HPDE6-E6E7 (cell line): ENCODE measurements around the gene GPR62.
"Not testable (repeated sequence)": the region's sequence is repeated elsewhere in the genome, so short reads cannot be mapped to it uniquely, and the experiment has no call there.

ENCODE experiments used
- DNase-seq: peaks from one replicate; pipeline ENCODE4 v3.0.0; 2011; ENCODE audit warnings: missing footprints; ENCODE audit errors: extremely low spot score

GPR62 gene

GRCh38 chr3:51955175-51955892 is at the start of gene GPR62:
Gene GPR62 (plus strand): TSS chr3:51955381. CDS start chr3:51955653, 272 bp downstream.
- no peak for DNase-seq

GRCh38 chr3:51908026-51908425 is 47.2 kb upstream of the GPR62 start:
- DNase-seq = no peak

- no peak for DNase-seq
Observed at GRCh38 chr3:51916418-51916817, 38.8 kb upstream of the GPR62 start.

GRCh38 chr3:51921081-51921578 is 34.1 kb upstream of the GPR62 start:
- DNase-seq = no peak

GRCh38 chr3:51927061-51927977 is 27.9 kb upstream of the GPR62 start:
- DNase-seq = no peak

- no peak for DNase-seq
Observed at GRCh38 chr3:51928438-51928837, 26.7 kb upstream of the GPR62 start.

GRCh38 chr3:51928981-51929380 is 26.2 kb upstream of the GPR62 start:
- not testable (repeated sequence) for DNase-seq

- DNase-seq = peak; percentile 10
Observed at GRCh38 chr3:51929420-51930003, 25.7 kb upstream of the GPR62 start.

- DNase-seq = no peak
Observed at GRCh38 chr3:51930439-51930838, 24.7 kb upstream of the GPR62 start.

GRCh38 chr3:51931756-51932155 is 23.4 kb upstream of the GPR62 start:
- DNase-seq = no peak

GRCh38 chr3:51932471-51933370 is 22.5 kb upstream of the GPR62 start:
- no peak for DNase-seq

GRCh38 chr3:51933471-51934138 is 21.6 kb upstream of the GPR62 start:
- DNase-seq = no peak

GRCh38 chr3:51934139-51934850 is 20.9 kb upstream of the GPR62 start:
- no peak for DNase-seq

- DNase-seq = no peak
Observed at GRCh38 chr3:51934991-51935885, 19.9 kb upstream of the GPR62 start.

GRCh38 chr3:51935886-51936755 is 19.1 kb upstream of the GPR62 start:
- DNase-seq = no peak

GRCh38 chr3:51937014-51937413 is 18.2 kb upstream of the GPR62 start:
- no peak for DNase-seq

- DNase-seq = no peak
Observed at GRCh38 chr3:51937611-51938450, 17.4 kb upstream of the GPR62 start.
